KMS-11 (cell line): ENCODE data around the gene LENG9.

Experiments used
- H2AFZ ChIP-seq: fragments of 200-600 bp; sonication (generic); 2 replicates; pipeline ENCODE4 v1.6.1; 2016; ENCODE audit warnings: antibody characterized with exemption, mixed run types, low read depth
- H3K27ac ChIP-seq: fragments of 200-600 bp; sonication (generic); 2 replicates; pipeline ENCODE4 v1.6.1; 2016; ENCODE audit warnings: mild to moderate bottlenecking, mixed run types
- H3K27me3 ChIP-seq: fragments of 200-600 bp; sonication (generic); 2 replicates; pipeline ENCODE4 v1.6.1; 2017; ENCODE audit warnings: mild to moderate bottlenecking, low read depth, mixed run types, moderate library complexity; ENCODE audit not compliant: insufficient read depth
- H3K36me3 ChIP-seq: fragments of 200-600 bp; sonication (generic); 2 replicates; pipeline ENCODE4 v1.6.1; 2017; ENCODE audit warnings: mild to moderate bottlenecking, mixed run types; ENCODE audit not compliant: insufficient read depth
- H3K4me1 ChIP-seq: fragments of 200-600 bp; sonication (generic); 2 replicates; pipeline ENCODE4 v1.6.1; 2016; ENCODE audit warnings: mild to moderate bottlenecking, low read depth, mixed run types; ENCODE audit not compliant: poor library complexity, severe bottlenecking
- H3K4me2 ChIP-seq: fragments of 200-600 bp; sonication (generic); 2 replicates; pipeline ENCODE4 v1.7.0; 2016; ENCODE audit warnings: mild to moderate bottlenecking, mixed run types
- H3K4me3 ChIP-seq: fragments of 200-600 bp; sonication (generic); IDR thresholded peaks from 2 replicates; pipeline ENCODE4 v1.6.1; 2017; ENCODE audit warnings: low read depth, low read length, mixed read lengths; ENCODE audit not compliant: insufficient read depth
- H3K79me2 ChIP-seq: fragments of 200-600 bp; sonication (generic); 2 replicates; pipeline ENCODE4 v1.6.1; 2016; ENCODE audit warnings: low read depth, mixed run types; ENCODE audit not compliant: insufficient read depth
- H3K9ac ChIP-seq: fragments of 200-600 bp; sonication (generic); 2 replicates; pipeline ENCODE4 v1.6.1; 2016; ENCODE audit warnings: mild to moderate bottlenecking, mixed run types
- H4K20me1 ChIP-seq: fragments of 200-600 bp; sonication (generic); 2 replicates; pipeline ENCODE4 v1.6.1; 2016; ENCODE audit warnings: mild to moderate bottlenecking, mixed run types; ENCODE audit not compliant: insufficient read depth
- CTCF ChIP-seq: fragments of 200-600 bp; sonication (generic); conservative IDR thresholded peaks from 2 replicates; pipeline ENCODE4 v1.6.1; 2017; ENCODE audit warnings: low read depth, mild to moderate bottlenecking, antibody characterized with exemption, low read length, moderate library complexity, mixed read lengths

The LENG9 gene

GRCh38 chr19:54485851-54486250, 22.3 kb upstream of the LENG9 start:
- no peak overlapping the region for H3K27ac ChIP-seq
- no peaks in the 10 kb centered on the region for H3K36me3 ChIP-seq
- H3K4me2 ChIP-seq: no peak overlapping the region
- H3K9ac ChIP-seq: no peak overlapping the region
- H4K20me1 ChIP-seq: no peaks in the 10 kb centered on the region
- peaks cover 64% of the 10 kb centered on the region for H3K27me3 ChIP-seq
- no peak overlapping the region for H3K4me3 ChIP-seq
- no peak overlapping the region for H2AFZ ChIP-seq
- H3K79me2 ChIP-seq: no peaks in the 10 kb centered on the region
- TF ChIP-seq CTCF: no peak
- no peaks in the 10 kb centered on the region for H3K4me1 ChIP-seq

GRCh38 chr19:54484451-54484850, 20.9 kb upstream of the LENG9 start:
- no peak overlapping the region for H3K4me2 ChIP-seq
- no peaks in the 10 kb centered on the region for H3K4me1 ChIP-seq
- H3K79me2 ChIP-seq: no peaks in the 10 kb centered on the region
- no peaks in the 10 kb centered on the region for H3K36me3 ChIP-seq
- peaks cover 68% of the 10 kb centered on the region for H3K27me3 ChIP-seq
- no peak overlapping the region for H2AFZ ChIP-seq
- no peaks in the 10 kb centered on the region for H4K20me1 ChIP-seq
- no peak for TF ChIP-seq CTCF
- H3K4me3 ChIP-seq: no peak overlapping the region
- H3K9ac ChIP-seq: no peak overlapping the region
- no peak overlapping the region for H3K27ac ChIP-seq

GRCh38 chr19:54482889-54483288, 19.3 kb upstream of the LENG9 start:
- Histone ChIP-seq H3K27ac (no peak overlapping the region), H3K4me3 (no peak overlapping the region), H3K79me2 (no peaks in the 10 kb centered on the region), H3K36me3 (no peaks in the 10 kb centered on the region), H3K4me1 (no peaks in the 10 kb centered on the region), H3K27me3 (peaks cover 64% of the 10 kb centered on the region), H2AFZ (no peak overlapping the region), H3K9ac (no peak overlapping the region), H3K4me2 (no peak overlapping the region), H4K20me1 (no peaks in the 10 kb centered on the region)
- TF ChIP-seq CTCF: no peak

- Histone ChIP-seq H3K4me1 (no peaks in the 10 kb centered on the region), H4K20me1 (no peaks in the 10 kb centered on the region), H3K4me2 (no peak overlapping the region), H3K27ac (no peak overlapping the region), H3K36me3 (no peaks in the 10 kb centered on the region), H2AFZ (no peak overlapping the region), H3K27me3 (peaks cover 58% of the 10 kb centered on the region), H3K9ac (no peak overlapping the region), H3K79me2 (no peaks in the 10 kb centered on the region), H3K4me3 (no peak overlapping the region)
- peak; percentile 86 for TF ChIP-seq CTCF
Observed at GRCh38 chr19:54481326-54481930, 17.9 kb upstream of the LENG9 start.
